ENCODE data around the gene RFX1.

DNA sequence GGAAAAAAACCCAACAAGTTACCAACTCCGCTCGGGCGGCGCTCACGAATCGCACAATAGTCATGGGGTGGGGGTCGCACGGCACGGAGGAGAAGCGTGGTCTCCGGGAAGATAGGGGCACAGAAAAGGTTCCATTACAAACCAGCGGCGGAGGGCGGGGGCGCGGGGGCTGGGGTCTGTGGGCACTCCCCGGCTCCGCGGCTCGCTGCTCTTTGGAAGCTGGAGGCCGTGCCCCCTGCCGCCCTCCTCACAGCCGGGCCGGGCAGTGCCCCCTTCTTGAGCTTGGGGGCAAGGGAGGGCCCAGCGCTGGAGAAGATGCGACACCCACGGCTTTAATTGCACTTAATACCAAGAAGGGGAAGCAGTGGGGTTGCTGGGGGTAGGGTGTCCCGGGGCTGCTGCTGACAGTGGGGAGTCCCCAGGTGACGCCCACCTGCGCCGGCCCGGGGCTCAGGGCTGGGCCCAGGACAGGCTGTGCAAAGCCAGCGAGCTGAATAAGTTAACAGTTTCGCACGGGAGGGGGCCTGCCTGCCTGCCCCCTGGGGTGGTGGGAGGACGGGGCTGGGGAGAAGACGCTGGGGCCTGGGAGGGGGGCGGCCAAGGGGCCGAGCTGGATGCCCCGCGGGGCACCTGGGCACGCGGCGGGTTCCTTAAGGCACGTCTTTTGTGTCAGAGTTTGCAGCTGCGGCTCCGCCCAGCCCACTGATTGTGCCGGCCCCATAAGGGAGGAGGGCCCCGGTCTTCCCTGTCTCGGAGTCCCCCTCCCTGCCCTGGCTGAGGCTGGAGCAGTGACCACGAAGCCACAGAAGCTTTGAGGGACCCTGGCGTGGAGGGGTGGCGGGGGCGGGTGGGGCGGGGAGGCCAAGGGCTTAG is 44.1 kb downstream of the RFX1 start:
- TF ChIP-seq, protein P1, sequence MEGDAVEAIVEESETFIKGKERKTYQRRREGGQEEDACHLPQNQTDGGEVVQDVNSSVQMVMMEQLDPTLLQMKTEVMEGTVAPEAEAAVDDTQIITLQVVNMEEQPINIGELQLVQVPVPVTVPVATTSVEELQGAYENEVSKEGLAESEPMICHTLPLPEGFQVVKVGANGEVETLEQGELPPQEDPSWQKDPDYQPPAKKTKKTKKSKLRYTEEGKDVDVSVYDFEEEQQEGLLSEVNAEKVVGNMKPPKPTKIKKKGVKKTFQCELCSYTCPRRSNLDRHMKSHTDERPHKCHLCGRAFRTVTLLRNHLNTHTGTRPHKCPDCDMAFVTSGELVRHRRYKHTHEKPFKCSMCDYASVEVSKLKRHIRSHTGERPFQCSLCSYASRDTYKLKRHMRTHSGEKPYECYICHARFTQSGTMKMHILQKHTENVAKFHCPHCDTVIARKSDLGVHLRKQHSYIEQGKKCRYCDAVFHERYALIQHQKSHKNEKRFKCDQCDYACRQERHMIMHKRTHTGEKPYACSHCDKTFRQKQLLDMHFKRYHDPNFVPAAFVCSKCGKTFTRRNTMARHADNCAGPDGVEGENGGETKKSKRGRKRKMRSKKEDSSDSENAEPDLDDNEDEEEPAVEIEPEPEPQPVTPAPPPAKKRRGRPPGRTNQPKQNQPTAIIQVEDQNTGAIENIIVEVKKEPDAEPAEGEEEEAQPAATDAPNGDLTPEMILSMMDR (IDR thresholded peaks at IDR 0.05 in 2 of 3, conservative IDR thresholded peaks at IDR 0.05 in 1 of 3; ENCODE audit: insufficient read depth in 2 of 3, low read depth in 1 of 3, low read length in 3 of 3): no peak
- no peak for TF ChIP-seq NFYB (IDR thresholded peaks at IDR 0.05; ENCODE audit: extremely low read depth, insufficient read length)
- no peak for TF ChIP-seq SPI1 (IDR thresholded peaks at IDR 0.05; ENCODE audit: borderline replicate concordance, low read depth, low read length)
- TF ChIP-seq LCOR (CRISPR knock-in tag; IDR thresholded peaks at IDR 0.05): no peak
- no peak for TF ChIP-seq ELF4 (CRISPR knock-in tag; IDR thresholded peaks at IDR 0.05)
- TF ChIP-seq BMI1 (IDR thresholded peaks at IDR 0.05; ENCODE audit: low read length): no peak
- no peak for TF ChIP-seq EP300 (IDR thresholded peaks at IDR 0.05; ENCODE audit: low read length)
